Psoas muscle (tissue), 8 donors: ENCODE measurements around the gene RIC1. TPM values are rescaled to one million over a fixed set of nuclear protein-coding genes. Genes with fewer than 3 reads are reported as not detected.

ENCODE experiments used
- ATAC-seq, 4 donors: fragments of 200-7000 bp; cut with Tn5 transposase; one replicate each; pipeline ENCODE4 v1.9.1; 2020; ENCODE audit warnings: moderate library complexity in 3 of 4, mild to moderate bottlenecking in 2 of 4
- DNase-seq, 2 donors: peaks; one replicate each; pipeline ENCODE4 v3.0.0-alpha.2; 2020
- H3K27ac ChIP-seq: fragments of 200-600 bp; one replicate; pipeline ENCODE4 v1.8.0; 2022
- H3K27me3 ChIP-seq, 3 donors: fragments of 200-600 bp in 1 of 3; one replicate each; pipeline versions ENCODE4 v1.6.1 to v1.8.0; 2013 to 2022; ENCODE audit warnings: low read length in 2 of 3, mild to moderate bottlenecking in 2 of 3, moderate library complexity in 1 of 3; ENCODE audit not compliant: insufficient read depth in 3 of 3
- H3K36me3 ChIP-seq, 2 donors: fragments of 200-600 bp in 1 of 2; one replicate each; pipeline versions ENCODE4 v1.6.1 to v1.8.0; 2013 to 2022; ENCODE audit warnings: low read depth in 1 of 2, mild to moderate bottlenecking in 1 of 2, moderate library complexity in 1 of 2; ENCODE audit not compliant: insufficient read depth in 1 of 2
- H3K4me1 ChIP-seq: fragments of 200-600 bp; one replicate; pipeline ENCODE4 v1.8.0; 2022
- H3K4me3 ChIP-seq: fragments of 200-600 bp; one replicate; pipeline ENCODE4 v1.8.0; 2022; ENCODE audit warnings: mild to moderate bottlenecking
- H3K9me3 ChIP-seq: fragments of 200-600 bp; one replicate; pipeline ENCODE4 v1.8.0; 2022
- WGBS, 3 donors: extraction: QIAGEN DNeasy Blood & Tissue Kit; methylation state at CpG; one replicate each; pipeline versions ENCODE4 v1.1.6 to v1.1.7; 2013; 5-methylcytosine and 5-hydroxymethylcytosine counted together
- intact Hi-C, 2 donors: fragments of 100-400 bp; cut with DNase I; formaldehyde crosslinking; loops; one replicate each; pipeline versions ENCODE4 v1.11.0 to v1.14.2; 2022
- polyA plus RNA-seq, 3 donors: library from polyadenylated mRNA; stranded (reverse); fragments of 200-250 nt; gene quantifications; one replicate each; pipeline ENCODE4 v1.2.3, GENCODE V29; 2013
- total RNA-seq, 4 donors: library from RNA; stranded (reverse); fragmentation: NEBNext Ultra II Directional in 2 of 4; extraction: Animal tissue kit (Norgen Biotek cat#: 25700) in 2 of 4; gene quantifications; one replicate each; pipeline versions ENCODE4 v1.2.1 to v1.2.4, GENCODE V29; 2021 to 2023
- TF ChIP-seq, protein P1 (sequence below): fragments of 200-600 bp; IDR thresholded peaks from one replicate; pipeline ENCODE4 v1.8.0; 2022; ENCODE audit warnings: antibody characterized with exemption
- donor health status: healthy with polysubstance abuse.
- donor health status: DM: no; HTN: no; CAD: no; lungs with moderate emphysema.
- donor health status: Bipolar disorder and iron deficiency.
- donor health status: healthy.
- donor health status: DM: yes; HTN: yes; CAD: no.
- donor health status: DM: no; HTN: no; CAD: no.
- donor health status: DM: no; HTN: no; CAD: no.
- donor health status: DM: yes; HTN: yes; CAD: no.

Gene RIC1
- total and polyA plus RNA-seq, 7 donors: 6.8 to 28.6 (median 10.9) TPM

DNA sequence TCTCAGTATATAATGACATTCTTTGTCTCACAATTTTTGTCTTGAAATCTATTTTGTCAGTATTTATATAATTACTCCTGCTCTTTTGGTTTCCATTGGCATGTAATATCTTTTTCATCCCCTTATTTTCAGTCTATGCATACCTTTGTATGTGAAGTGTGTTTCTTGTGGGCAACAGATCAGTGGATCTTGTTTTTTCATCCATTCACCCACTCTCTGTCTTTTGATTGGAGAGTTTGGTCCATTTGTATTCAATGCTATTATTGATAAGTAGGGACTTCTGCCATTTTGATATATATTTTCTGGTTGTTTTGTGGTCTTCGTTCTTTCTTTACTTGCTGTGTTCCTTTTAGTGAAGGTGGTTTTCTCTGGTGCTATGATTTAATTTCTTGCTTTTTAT, 10.9 kb downstream of the RIC1 start:
- DNase-seq (no peak), ATAC-seq (no peak)
- peaks cover 16% of the 10 kb centered on the region for H3K4me1 ChIP-seq
- H3K36me3 ChIP-seq: no peaks in the 10 kb centered on the region
- no peak overlapping the region for H3K4me3 ChIP-seq
- TF ChIP-seq, protein P1, sequence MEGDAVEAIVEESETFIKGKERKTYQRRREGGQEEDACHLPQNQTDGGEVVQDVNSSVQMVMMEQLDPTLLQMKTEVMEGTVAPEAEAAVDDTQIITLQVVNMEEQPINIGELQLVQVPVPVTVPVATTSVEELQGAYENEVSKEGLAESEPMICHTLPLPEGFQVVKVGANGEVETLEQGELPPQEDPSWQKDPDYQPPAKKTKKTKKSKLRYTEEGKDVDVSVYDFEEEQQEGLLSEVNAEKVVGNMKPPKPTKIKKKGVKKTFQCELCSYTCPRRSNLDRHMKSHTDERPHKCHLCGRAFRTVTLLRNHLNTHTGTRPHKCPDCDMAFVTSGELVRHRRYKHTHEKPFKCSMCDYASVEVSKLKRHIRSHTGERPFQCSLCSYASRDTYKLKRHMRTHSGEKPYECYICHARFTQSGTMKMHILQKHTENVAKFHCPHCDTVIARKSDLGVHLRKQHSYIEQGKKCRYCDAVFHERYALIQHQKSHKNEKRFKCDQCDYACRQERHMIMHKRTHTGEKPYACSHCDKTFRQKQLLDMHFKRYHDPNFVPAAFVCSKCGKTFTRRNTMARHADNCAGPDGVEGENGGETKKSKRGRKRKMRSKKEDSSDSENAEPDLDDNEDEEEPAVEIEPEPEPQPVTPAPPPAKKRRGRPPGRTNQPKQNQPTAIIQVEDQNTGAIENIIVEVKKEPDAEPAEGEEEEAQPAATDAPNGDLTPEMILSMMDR: no peak
- intact Hi-C loops: loop anchor here (5.0 to 10.0 kb wide), 3 partner anchors 62 to 185 kb away; no protein-coding TSS in a partner anchor
- H3K9me3 ChIP-seq: peaks cover 6% of the 10 kb centered on the region
- WGBS, 3 donors: 95 to 100% (median 100%) methylated on average over 1 of the region's 1 CpG
- no peaks in the 10 kb centered on the region for H3K27me3 ChIP-seq
- H3K27ac ChIP-seq: no peak overlapping the region

DNA sequence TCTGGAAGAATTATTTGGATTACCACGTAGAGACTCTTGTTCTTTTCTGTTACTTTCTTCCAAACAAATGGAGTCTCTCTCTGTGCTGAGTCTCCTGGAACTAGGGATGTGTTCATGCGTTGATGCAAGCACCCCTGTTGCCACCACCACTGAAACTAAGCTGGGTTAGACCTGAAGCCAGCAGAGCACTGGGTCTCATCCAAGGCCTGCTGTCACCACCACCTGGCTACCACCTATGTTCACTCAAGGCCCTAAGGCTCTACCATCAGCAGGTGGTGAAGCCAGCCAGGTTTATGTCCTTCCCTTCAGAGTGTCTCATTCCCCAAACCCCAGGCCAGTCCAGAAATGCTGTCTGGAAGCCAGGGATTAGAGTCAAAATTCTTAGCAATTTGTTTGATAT, 13.3 kb downstream of the RIC1 start:
- H3K27ac ChIP-seq: no peak overlapping the region
- ATAC-seq (peak in 3 of 4 donors; percentile 35 to 74 (median 43)), DNase-seq (no peak)
- no peaks in the 10 kb centered on the region for H3K36me3 ChIP-seq
- H3K4me3 ChIP-seq: no peak overlapping the region
- TF ChIP-seq, protein P1: no peak
- 63 to 81% methylated on average over 2 of the region's 2 CpGs; no CpG with 5 or more reads in 1 of the 3 donors for WGBS, 3 donors
- H3K9me3 ChIP-seq: no peaks in the 10 kb centered on the region
- peaks cover 37% of the 10 kb centered on the region for H3K4me1 ChIP-seq
- intact Hi-C loops: no loop called here
- H3K27me3 ChIP-seq: no peaks in the 10 kb centered on the region

DNA sequence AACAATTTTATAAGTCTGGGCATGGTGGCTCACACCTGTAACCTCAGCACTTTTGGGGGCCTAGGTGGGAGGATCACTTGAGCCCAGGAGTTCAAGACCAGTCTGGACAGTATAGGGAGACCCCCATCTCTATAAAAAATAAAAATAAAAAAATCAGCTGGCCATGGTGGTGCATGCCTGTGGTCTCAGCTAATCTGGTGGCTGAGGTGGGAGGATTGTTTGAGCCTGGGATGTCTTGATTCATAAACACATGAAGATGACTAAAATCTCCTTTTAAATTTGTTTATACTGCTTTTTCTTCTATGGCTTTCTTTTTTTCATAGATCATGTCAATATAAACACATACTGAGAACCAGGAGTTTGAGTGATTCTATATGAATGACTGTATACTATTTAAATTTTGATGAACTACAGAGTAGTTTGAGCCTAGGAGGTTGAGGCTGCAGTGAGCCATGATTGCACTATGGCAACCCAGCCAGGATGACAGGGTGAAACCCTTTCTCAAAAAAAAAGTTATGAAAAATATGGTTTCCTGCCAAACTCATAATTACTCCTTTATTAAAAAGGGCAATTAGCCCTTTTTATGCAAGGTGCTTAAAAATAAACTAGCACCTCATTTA, 14.2 kb downstream of the RIC1 start:
- no peak for DNase-seq
- no peaks in the 10 kb centered on the region for H3K9me3 ChIP-seq
- no peak overlapping the region for H3K27ac ChIP-seq
- TF ChIP-seq, protein P1: no peak
- H3K36me3 ChIP-seq: no peaks in the 10 kb centered on the region
- intact Hi-C loops: no loop called here
- H3K27me3 ChIP-seq: no peaks in the 10 kb centered on the region
- ATAC-seq: no peak
- H3K4me3 ChIP-seq: no peak overlapping the region
- H3K4me1 ChIP-seq: peaks cover 38% of the 10 kb centered on the region

DNA sequence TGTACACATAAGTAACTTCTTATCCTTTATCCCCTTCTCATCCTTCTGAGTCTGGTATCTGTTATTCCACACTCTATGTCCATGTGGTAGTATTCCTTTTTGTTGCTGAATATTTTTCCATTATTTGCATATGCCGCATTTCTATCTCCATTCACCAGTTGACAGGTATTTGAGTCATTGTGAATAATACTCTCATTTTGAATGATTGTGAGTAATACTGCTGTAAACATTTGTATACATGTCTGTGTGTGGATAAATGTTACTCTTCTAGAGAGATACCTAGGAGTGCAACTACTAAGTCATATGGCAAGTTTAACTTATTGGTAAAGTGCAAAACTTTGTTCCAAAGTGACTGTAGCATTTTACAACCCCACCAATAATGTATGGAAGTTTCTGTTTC, 15.6 kb downstream of the RIC1 start:
- H3K4me3 ChIP-seq: no peak overlapping the region
- intact Hi-C loops: no loop called here
- H3K27ac ChIP-seq: no peak overlapping the region
- no peaks in the 10 kb centered on the region for H3K36me3 ChIP-seq
- TF ChIP-seq, protein P1: no peak
- H3K4me1 ChIP-seq: peaks cover 38% of the 10 kb centered on the region
- WGBS, 3 donors: 95 to 98% (median 96%) methylated on average over 1 of the region's 1 CpG
- H3K9me3 ChIP-seq: peaks cover 8% of the 10 kb centered on the region
- H3K27me3 ChIP-seq: no peaks in the 10 kb centered on the region
- ATAC-seq (no peak), DNase-seq (no peak)

DNA sequence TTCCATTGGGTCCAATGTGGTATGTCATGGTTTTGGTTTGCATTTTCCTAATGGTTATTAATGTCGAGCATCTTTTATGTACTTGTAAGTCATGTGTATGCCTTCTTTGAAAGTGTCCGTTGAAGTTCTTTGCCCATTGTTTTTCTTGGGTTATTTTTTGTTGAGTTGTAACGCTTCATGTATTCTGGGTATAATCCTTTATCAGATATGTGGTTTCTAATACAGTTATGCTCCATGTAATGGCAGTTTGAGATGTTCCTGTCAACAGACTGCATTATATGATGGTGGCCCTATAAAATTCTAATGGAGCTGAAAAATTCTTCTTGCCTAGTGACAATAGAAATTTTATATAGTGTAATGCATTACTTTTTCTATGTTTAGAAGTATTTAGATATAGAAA, 17.2 kb downstream of the RIC1 start:
- WGBS, 3 donors: 92 to 98% (median 96%) methylated on average over 3 of the region's 3 CpGs

More for the DNA sequence above, 17.2 kb downstream of the RIC1 start:
- intact Hi-C loops: no loop called here
- TF ChIP-seq, protein P1: no peak
- peaks cover 8% of the 10 kb centered on the region for H3K9me3 ChIP-seq
- no peaks in the 10 kb centered on the region for H3K36me3 ChIP-seq
- no peak overlapping the region for H3K4me3 ChIP-seq
- DNase-seq (no peak), ATAC-seq (no peak)
- H3K4me1 ChIP-seq: peaks cover 38% of the 10 kb centered on the region
- H3K27ac ChIP-seq: no peak overlapping the region
- H3K27me3 ChIP-seq: no peaks in the 10 kb centered on the region
